D341Med (cell line): Measurements from ENCODE around the gene NPIPB6.
"Not testable (repeated sequence)": the region's sequence is repeated elsewhere in the genome, so short reads cannot be mapped to it uniquely, and the experiment has no call there.

Source experiments
- DNase-seq: peaks from one replicate; pipeline ENCODE4 v3.0.0; 2012; ENCODE audit warnings: low spot score

The NPIPB6 gene

DNA sequence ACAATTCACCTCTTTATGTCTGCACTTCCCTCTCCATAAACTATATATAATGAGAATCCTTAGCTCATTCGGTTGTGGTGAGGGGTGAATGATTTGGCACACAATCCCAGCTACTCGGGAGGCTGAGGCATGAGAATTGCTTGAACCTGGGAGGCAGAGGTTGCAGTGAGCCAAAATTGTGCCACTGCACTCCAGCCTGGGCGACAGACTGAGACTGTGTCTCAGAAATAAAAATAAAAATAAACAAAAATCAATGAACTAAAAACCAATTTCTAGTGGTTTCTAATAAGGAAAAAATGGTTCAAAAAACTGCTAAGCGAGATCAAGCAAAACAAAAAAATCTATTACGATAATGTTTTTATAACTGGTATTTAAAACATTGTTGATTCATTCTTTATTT is at the start of gene NPIPB6:
Gene NPIPB6 (minus strand): TSS at position 101 of the 400 bp plus-strand sequence. CDS start 686 bp downstream, outside the sequence.
- not testable (repeated sequence) for DNase-seq

DNA sequence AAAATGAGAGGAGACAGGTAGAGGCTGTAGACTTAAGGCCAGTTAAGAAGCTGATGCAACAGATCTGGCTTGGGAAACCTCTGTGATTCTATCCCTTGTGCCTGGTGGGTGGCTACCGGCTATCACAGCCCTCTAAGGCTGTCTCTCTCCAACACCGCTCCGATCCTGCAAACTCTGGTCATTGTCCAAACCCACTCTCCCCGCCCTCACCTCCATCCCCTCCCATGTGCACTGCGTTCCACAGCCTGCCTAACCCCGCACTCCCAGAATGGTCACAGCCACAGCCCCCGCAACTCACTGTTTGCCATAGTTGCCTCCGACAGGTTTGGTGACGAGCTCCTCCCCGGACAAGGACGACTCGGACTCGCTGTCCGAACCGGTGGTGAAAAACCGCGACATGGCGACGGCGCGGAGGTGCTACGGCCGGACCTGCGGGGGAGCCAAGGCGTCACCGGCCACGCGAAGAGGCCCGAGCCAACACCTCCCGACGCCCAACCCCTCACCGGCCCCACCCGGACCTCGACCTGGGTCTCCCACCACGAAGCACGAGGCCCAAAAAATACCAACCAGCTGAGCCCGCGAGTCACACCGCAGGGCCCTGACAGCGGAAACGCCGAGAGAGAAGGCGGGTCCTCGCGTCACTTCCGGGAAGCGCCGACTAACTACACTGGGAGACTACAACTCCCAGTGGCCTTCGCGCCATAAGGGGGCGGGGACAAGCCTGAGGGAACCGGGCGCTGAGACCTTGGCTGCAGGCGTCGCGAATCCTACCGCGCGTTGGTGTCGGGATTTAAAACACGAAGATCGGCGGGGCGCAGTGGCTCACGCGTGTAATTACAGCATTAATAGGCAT is 40.1 kb upstream of the NPIPB6 start, which contains the start of gene EIF3CL:
Gene EIF3CL (minus strand): TSS at position 622 of the 853 bp plus-strand sequence. CDS start 223 bp downstream, at position 399.
- DNase-seq, result not testable (repeated sequence)

DNA sequence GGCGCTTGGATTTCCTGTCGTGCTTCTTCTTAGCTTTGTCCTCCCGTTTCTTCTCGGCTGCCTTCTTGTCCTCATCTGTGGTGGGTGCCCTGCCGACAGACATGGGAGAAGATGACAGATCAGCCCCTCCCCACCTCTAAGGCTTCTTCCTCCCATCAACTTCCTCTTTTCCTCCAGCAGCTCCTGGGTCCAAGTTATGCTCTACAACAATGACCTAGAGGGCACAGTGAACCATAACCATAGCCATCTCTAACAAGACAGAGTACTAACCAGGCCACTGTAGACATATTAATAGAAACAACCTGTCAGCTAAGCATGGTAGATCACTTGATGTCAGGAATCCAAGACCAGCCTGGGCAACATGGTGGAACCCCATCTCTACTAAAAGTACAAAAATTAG is 28.7 kb upstream of the NPIPB6 start:
- not testable (repeated sequence) for DNase-seq

DNA sequence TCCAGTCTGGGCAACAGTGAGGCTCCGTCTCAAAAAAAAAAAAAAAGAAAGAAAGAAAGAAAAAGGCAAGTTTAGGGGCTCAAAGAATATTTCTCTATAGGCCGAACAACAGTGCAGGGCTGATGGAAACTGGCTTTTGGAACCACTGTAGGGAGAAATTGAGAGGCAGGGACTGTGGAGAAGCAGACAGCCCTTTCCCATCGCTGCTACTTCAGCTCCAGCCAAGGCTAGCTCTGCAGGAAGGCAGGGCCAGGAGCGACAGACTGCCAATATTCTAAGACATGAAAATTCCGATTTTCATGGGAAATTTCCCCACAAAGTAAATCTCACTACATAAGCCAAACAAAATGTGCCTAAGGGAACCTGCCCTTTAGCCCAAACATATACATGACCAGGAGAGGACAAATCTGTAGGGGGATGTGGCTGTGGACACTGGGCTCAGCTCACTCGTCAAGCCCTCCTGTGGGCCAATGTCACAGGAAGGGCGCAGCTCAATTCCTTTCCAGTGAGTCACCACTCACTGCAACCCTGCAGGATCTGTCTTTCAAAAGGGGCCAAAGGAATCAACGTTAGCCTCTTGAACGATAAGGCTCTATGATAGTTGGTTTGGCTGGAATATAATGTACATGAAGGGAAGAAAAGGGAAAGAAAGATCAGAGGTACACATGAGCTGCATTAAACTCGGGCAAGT is 19.0 kb upstream of the NPIPB6 start:
- not testable (repeated sequence) for DNase-seq

DNA sequence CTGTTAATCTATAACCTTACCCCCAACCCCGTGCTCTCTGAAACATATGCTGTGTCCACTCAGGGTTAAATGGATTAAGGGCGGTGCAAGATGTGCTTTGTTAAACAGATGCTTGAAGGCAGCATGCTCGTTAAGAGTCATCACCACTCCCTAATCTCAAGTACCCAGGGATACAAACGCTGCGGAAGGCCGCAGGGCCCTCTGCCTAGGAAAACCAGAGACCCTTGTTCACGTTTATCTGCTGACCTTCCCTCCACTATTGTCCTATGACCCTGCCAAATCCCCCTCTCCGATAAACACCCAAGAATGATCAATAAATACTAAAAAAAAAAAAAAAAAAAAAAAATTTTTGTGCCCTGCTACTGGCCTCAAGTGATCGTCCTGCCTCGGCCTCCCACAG is 14.5 kb upstream of the NPIPB6 start:
- not testable (repeated sequence) for DNase-seq

DNA sequence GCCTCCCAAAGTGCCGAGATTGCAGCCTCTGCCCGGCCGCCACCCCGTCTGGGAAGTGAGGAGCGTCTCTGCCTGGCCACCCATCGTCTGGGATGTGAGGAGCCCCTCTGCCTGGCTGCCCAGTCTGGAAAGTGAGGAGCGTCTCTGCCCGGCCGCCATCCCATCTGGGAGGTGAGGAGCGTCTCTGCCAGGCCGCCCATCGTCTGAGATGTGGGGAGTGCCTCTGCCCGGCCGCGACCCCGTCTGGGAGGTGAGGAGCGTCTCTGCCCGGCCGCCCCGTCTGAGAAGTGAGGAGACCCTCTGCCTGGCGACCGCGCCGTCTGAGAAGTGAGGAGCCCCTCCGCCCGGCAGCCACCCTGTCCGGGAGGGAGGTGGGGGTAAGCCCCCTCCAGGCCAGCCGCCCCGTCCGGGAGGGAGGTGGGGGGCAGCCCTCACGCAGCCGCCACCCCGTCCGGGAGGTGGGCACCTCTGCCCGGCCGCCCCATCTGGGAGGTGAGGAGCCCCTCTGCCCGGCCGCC is 13.9 kb upstream of the NPIPB6 start:
- not testable (repeated sequence) for DNase-seq

DNA sequence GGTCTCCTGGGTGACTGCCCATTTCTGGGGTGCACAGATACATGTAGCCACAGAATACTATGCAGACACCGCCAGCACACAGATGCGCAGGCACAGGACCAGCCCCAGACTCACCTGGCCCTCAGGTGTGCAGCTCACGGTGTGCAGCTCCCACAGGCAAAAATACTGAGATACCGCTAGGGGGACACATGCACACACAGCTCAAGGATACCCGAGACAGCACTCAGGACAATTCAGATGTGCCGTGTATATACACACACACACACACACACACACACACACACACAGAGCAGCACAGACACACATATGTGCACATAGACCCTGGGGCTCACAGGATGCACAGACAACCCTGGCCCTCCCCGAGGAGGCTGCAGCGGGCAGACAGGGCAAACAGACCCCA is 11.8 kb upstream of the NPIPB6 start:
- DNase-seq, result not testable (repeated sequence)

DNA sequence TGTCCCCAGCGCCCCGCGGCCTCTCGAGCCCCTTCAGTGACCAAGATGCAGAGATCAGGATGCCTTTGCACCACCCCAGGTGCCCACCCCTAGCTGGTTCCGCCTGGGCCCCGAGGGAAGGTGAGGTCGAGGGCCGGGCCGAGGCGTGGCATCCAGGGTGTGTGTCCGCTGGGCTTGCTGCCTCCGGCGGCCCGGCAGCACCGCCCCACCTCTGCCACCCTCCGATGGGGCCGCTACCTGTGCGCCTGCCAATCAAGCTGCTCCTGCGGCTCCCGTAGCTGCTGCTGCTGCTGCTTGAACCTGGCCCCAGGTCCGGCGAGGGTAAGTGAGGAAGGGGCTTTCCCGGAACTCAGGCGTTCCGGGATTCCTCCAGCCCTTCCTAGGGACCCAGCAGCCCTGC is 11.0 kb upstream of the NPIPB6 start:
- not testable (repeated sequence) for DNase-seq

DNA sequence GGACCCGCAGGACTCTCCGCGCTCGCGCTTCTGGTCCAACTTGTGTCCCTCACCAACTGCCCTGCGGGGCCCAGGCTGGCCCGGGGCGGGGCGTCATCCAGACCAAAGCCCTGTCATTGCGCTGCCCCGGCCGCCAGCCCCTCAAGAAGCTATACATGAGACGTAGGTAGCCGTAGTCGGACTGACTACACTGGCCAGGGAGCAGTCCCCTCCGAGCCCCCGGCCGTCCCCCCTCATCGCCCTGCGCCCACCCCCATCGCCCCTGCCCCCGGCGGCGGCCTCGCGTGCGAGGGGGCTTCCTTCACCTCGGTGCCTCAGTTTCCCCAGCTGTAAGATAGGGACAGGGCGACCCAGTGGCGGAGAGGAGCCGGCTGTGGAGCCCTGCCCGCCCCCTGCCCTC is 4.6 kb upstream of the NPIPB6 start:
- not testable (repeated sequence) for DNase-seq

DNA sequence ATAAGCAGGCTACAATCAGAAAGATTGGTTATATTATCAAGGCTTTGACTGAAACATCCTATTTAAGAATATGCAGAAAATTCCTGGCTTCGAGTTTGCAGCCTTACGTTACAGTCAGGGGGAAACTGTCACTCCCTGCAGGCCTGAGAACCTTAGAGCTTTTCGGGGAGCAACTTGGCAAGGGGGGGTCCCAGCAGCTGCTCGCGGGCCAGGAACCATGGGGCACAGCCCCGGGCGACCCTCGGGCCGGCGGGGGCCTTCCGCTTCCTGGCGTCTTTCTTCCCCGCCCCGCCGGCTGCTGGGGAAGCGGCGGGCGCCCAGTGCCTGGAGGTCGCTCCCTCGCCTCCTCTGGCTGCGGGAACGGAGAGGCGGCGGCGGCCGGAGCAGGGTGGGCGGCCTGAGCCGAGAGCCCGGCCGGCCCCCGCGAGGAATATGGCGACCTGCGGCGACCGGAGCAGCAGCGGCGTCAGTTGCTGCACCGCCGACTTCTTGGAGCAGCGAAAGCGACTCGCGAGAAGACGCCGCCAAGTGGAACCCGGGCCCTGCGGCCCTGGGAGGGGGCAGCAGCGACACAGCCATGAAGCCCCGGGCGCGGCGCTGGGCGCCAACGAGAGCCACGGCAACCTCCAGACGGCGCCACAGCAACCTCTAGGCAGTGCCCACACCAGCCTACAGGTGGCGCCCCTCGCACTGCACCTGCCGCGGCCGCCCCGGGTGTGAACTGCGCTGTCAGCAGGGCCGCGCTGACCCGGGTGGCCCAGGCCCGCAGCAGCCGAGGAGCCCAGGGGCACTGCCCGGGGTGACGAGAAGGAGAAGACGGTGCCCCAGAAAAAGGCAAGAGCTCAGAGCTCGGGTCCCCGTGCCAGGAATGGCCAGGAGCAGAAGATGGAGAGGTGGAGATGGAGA is 1.2 kb upstream of the NPIPB6 start:
- DNase-seq, result not testable (repeated sequence)

DNA sequence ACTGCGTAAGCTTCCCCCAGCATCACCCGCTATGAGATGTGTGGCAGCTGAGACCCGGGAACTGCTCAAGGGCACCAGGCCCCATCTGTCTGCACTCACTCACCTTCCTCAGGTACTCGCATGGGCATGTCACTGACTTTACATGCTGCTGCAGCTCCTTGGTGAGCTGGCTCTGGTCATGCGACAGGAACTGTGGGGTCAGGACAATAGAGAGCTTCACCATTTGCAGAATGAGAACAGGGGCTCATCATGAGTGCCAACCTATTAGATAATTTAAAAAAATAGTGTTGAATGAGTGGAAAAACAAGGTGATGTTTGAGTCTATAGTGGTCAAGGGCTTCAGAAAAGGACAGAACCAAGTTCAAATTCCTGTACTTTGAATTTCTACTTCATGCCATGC is 708 bp downstream of the NPIPB6 start:
- DNase-seq, result not testable (repeated sequence)

DNA sequence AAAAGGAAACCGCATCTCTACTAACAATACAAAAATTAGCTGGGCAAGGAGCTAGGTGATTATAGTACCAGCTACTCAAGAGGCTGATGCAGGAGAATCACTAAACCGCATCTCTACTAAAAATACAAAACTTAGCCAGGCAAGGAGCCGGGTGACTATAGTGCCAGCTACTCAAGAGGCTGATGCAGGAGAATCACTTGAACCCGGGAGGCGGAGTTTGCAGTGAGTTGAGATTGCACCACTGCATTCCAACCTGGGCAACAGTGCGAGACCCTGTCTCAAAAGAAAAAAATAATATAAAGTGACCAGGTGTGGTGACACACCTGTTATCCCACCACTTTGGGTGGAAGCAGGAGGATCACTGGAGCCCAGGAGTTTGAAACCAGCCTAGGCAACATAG is 25.1 kb downstream of the NPIPB6 start:
- DNase-seq, result not testable (repeated sequence)

DNA sequence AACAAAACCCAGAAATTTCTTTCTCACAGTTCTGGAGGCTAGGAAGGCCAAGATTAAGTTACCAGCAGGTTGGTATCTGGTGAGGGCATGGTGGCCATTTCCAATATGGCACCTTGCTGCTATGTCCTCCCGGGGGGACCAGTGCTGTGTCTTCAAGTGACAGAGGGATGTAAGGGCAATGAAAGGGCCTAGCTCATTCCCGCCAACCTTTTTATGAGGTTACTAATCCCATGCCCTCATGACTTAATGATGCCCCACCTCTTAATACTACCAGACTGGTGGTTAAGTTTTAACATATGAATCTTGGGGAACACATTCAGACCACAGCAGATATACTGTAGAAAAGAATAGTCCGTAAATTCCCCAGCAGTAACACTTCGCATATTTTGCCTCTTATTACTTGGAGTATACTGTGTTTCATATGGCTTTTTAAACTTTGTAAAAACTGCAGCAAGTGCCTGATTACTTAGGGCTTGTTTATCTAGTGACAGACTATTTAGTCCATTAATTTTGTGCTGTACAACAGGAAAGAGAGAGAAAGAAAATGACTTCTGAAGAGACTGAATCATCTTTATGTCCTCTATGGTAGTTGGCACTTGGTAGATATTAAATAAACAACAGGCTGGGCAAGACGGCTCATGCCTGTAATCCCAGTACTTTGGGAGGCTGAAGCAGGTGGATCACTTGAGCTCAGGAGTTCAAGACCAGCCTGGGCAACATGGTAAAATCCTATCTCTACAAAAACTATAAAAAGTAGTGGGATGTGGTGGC is 26.2 kb downstream of the NPIPB6 start:
- not testable (repeated sequence) for DNase-seq

DNA sequence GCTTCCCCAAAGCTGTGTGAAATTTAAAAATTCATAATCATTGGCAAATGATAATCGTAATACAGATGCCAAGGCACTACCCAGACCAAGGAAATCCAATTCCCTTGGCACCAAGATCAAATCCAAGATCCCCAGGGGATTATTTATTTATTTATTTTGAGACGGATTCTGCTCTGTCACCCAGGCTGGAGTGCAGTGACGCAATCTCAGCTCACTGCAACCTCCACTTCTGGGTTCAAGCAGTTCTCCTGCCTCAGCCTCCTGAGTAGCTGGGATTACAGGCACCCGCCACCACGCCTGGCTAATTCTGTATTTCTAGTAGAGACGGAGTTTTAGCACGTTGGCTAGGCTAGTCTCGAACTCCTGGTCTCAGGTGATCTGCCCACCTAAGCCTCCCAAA is 27.6 kb downstream of the NPIPB6 start:
- not testable (repeated sequence) for DNase-seq

DNA sequence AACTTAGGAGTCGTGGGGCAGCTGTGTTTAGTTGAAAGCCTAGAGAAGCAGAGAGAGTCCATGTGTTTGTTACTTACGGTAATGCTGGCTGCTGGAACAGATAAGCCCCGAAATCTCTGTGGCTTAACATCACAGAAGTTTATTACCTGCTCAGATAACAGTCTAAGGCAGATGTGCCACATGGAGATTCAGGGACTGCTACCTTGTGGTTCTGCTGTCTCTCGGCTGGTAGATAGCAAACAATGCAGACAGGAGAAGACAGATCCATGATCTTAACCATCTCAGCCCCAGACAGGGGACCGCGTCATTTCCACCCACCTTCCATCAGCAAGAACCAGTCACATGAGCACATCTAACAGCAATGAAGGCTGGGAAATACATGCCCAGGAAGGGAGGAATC is 30.7 kb downstream of the NPIPB6 start:
- not testable (repeated sequence) for DNase-seq

DNA sequence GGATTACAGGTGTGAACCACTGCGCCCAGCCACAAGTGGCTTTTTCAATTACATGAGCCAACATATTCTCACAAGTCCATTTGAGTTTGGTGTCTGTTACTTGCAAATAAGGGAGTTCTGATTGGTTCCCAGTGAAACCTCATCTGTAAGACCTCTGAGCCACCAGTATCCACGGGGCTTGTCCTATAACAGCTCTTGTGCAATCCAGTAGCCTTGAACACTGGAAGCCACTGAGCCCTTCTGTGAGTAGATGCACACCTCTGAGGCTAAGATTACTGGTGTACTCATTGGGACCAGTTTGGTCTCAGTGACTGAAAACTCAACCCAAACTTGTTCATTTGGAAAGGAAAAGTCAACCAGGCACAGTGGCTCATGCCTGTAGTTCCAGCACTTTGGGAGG is 32.3 kb downstream of the NPIPB6 start:
- DNase-seq, result not testable (repeated sequence)

DNA sequence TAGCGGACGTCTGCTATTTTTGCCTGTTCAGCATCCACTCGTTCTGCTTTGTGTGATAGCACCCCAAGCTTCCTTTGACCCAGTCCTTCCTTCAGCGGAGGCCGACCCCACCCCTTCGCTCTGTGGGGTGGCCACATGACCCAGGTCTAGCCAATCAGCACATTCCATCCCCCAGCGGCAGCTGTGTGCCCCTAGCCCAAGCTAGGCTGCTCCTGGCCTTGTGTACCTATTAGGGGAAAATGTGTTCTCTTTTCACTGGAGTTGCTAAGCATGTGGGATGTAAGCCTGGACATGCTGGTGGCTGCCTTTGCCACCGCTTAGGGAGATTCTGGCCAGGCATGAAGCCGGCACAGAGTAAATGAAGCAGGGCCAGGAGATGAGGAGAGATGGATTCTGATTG is 33.1 kb downstream of the NPIPB6 start:
- not testable (repeated sequence) for DNase-seq

DNA sequence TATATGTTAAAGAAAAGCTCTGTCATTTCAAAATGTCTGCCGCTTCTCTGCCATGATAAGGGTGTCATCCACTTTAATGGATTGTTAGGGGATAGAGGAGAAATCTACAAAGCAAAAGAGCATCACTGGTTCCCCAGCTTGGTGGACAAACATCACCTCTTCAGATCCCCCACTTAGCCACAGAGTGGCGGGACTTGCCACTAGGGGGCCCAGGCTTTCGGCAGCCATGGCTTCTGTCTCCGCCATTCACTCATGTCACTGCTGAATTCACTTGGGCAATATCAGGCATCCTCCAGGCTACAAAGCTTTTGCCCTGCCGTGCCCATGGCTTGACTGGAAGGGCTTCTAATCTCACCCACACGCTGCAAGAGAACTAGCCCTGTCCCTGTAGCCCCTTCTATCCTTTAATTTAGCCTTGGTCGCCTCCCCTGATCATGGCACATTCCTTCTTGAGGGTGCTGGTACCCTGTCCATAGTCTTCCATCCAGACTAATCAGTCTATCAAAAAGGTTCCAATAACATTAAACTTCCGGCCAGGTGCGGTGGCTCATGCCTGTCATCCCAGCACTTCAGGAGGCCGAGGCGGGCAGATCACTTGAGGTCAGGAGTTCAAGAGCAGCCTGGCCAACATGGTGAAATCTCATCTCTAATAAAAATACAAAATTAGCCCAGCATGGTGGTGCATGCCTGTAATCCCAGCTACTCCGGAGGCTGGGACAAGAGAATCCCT is 36.3 kb downstream of the NPIPB6 start:
- DNase-seq, result peak; percentile 75

DNA sequence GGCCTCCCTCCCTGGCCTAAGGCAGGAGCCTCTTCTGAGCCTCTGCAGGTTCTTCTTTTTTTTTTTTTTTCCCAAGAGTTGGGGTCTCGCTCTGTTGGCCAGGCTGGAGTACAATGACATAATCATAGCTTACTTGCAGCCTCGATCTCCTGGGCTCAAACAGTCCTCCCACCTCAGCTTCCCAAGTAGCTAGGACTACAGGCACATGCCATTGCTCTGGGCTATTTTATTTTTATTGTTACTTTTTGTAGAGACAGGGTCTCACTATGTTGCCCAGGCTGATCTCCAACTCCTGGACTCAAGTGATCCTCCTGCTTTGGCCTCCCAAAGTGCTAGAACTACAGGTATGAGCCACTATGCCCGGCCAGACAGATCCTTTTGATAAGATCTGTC is 38.4 kb downstream of the NPIPB6 start:
- DNase-seq, result no peak

DNA sequence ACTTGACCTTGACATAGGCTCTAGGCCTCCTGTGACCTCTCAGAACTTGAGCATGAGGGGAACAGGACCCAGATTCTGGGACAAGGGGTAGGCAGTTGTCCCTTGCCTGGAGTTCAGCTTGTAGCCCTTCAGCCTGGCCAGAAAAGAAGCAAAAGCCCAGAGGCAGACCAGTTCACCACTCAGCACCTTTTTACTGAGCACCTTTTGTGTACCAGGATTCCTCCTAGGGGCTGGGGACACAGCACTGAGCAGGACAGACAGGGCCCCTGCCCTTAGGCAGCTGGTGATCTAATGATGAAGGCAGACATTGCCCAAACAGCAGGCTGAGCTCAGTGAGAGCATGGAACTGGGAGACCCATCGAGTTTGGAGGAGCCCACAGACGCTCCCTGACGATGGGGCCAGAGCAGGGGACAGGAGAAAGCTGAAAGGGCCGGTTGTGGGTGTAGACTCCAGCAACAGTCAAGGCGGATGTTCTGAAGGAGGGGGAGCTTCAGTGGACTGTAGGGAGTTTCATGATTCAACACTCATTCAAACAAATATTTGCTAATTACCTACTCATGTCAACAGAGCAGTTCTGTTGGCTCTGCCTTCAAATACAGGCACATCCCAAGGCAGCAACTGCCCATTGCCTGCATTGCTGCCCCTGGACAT is 38.9 kb downstream of the NPIPB6 start:
- no peak for DNase-seq
